GM18873 (cell line): ENCODE results near the gene FBXO4.

Experiments used
- ATAC-seq: cut with Tn5 transposase; IDR thresholded peaks from one replicate; pipeline ENCODE4 v1.9.1; 2021; ENCODE audit warnings: mild to moderate bottlenecking, moderate library complexity, moderate number of reproducible peaks; ENCODE audit not compliant: unreplicated experiment, low FRiP score

FBXO4 gene, protein sequence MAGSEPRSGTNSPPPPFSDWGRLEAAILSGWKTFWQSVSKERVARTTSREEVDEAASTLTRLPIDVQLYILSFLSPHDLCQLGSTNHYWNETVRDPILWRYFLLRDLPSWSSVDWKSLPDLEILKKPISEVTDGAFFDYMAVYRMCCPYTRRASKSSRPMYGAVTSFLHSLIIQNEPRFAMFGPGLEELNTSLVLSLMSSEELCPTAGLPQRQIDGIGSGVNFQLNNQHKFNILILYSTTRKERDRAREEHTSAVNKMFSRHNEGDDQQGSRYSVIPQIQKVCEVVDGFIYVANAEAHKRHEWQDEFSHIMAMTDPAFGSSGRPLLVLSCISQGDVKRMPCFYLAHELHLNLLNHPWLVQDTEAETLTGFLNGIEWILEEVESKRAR

DNA sequence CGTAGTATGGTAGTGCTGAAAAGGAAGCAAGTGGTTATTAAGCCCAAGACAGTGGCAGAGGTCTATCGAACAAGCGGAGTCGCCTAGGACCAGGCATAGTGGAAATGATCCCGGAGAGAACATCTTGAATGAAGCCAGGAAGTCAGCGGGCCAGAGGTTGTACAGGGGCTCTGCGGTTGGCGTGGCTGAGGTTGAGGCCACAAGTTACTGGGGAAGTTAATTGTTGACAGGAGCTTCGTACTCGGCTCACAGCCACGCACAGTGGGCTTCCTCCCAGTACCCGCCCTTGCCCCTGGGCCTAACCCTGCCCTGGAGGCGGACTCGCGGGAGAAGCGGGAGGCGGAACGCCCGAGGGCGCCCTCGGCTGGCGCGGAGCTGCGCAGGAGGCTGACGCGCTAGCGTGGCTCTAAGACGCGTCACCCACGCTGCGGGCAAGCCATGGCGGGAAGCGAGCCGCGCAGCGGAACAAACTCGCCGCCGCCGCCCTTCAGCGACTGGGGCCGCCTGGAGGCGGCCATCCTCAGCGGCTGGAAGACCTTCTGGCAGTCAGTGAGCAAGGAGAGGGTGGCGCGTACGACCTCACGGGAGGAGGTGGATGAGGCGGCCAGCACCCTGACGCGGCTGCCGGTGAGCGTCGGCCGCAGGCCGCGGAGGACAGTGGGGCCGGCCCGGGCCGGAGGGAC is at the start of gene FBXO4:
Gene FBXO4 (plus strand): TSS at position 410 of the 683 bp plus-strand sequence. CDS start 29 bp downstream, at position 439.
- peak; percentile 94 for ATAC-seq

DNA sequence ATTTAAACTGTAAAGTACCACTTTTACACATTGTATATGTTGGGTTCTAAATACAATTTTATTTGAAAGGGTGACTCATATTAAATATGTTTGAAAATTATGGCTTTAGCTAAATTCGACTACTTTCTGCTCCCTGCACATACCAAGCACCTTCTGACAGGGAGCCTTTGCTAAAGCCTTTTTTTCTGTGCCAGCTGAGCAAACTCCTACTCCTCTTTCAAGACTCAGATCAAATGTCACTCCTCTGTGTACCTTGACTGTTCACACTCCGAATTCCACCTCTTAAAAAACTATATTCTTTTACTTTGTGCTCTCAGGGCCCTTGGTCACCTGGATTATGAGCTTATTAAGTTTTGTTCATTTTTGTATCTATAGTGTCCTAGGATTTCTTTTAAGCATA is 48.4 kb upstream of the FBXO4 start:
- ATAC-seq: no peak

DNA sequence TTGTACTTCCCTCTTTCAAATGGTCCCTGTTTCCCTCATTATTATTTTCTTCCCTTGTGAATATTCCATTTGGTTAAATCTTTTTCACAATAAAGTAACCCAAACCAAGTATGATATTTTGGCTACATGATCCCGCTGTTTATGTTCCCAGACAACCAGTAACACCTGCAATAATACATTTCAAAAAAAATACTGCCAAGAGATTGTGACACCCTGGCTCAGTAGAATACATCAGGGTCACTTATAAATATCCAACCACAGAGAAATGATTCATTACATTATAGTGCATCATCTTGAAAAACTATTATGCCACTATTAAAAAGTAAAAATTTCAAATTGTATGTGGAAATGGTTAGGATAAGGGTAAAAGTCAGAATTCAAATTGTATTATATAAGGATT is 47.7 kb upstream of the FBXO4 start:
- no peak for ATAC-seq

DNA sequence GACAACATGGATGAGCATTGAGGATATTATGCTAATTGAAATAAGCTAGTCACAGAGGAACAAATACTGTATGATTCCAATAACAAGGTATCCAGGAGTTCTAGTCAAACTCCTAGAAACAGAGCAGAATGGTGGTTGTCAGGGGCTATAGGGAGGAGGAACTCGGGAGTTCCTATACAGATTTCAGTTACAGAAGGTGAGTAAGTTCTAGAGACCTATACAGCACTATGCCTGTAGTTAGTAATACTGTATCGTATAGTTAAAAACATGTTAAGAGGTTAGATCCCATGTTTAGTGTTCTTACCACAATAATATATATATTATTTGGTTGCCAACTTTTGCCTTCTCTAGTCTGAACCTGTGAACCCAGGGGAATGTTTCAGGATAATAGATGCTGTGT is 46.9 kb upstream of the FBXO4 start:
- peak; percentile 32 for ATAC-seq

DNA sequence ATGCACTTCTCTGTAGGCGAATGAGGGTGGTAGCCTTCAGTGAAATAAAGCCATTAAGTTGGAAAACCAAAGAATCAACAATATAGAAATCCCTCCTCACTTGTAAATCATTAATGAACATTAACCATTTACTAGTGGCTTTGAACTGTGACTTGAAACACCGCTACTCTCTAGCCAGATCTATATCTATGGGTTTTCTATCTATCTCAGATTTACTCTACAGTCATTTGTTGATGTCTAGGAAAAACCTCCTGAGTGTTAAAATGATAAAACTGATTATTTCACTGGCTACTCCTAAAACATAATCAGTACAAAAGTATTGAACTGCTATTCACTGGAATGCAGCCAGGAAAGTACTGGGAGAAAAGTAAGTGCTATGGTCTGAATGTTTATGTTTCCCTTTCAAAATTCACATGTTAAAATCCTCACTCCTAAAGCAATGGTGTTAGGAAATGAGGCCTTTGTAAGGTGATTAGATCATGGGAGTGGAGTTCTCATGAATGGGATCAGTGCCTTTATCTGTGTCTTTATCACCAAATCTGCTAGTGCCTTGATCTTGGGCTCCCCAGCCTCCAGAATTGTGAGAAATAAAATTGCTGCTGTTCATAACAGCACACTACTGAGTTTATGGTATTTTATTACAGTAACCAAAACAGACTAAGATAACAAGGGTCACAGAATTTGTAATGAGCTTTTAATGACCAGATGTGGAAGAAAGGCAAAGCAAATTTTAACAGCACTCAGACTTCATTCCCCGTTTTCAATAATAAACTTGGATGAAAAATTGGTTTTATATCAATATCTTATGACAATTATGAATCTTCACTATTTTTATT is 46.2 kb upstream of the FBXO4 start:
- peak; percentile 71 for ATAC-seq

DNA sequence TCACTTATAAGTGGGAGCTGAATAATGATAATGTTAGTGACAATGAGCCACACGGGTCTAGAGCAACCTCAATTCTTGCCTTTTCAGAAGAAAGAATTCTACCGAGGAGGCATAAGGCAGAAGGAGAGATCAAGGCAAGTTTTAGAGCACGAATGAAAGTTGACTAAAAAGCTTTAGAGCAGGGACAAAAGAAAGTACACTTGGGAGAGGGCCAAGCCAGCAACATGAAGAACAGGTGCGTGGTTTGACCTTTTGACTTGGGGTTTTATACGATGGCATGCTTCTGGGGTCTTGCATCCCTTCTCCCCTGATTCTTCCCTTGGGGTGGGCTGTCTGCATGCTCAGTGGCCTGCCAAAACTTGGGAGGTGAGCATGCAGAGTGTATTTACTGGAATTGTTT is 42.3 kb upstream of the FBXO4 start:
- ATAC-seq: no peak

DNA sequence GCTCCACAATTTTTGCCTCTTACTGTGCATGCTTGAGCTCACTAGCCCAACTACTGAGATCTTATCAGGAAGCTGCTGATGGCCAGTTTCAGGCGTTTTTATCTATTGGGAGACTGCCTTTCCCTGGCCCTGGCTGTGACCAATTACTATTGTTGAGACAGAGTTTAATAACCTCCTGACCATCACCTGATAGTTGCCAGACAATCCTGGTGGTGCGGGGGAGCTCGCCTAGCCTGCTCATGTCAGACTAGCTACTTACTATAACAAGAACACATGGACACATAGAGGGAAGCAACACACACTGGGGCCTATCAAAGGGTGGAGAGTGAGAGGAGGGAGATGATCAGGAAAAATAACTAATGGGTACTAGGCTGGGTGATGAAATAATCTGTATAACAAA is 41.8 kb upstream of the FBXO4 start:
- no peak for ATAC-seq

DNA sequence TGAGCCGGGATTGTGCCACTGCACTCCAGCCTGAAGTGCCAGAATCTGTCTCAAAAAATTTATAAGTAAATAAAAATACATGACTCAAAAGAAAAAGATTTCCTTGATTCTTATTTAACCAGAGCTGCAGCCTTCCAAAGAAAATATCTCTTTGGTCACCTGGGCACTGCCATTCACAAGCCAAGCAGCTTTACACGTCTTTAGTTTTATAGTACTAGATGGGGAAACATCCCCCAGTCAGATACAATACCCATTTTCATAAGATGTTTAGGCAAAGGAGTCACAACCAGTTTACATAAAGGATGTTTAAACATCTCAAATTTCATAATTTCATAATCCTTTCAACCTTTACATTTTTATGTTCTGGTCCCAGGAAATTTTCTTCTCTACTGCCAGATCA is 41.1 kb upstream of the FBXO4 start:
- ATAC-seq: no peak

DNA sequence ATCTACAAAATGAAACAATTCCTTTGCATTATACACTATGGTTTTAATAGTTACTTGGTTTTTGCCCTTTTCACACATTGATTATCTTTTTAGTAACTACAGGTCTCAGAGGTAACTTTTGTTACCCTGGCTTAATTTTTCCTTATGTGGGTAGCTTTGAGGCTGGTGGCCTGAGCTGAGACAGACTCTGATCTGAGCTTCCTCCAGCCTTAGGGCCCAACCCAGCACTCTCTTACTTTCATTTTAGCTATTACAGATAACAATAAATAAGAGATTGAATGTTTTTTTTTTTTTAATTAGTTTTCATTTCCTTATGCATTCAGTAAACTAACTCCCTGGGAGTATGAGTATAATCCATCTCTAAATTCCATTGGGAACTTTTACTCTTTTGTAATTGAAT is 39.8 kb upstream of the FBXO4 start:
- no peak for ATAC-seq

DNA sequence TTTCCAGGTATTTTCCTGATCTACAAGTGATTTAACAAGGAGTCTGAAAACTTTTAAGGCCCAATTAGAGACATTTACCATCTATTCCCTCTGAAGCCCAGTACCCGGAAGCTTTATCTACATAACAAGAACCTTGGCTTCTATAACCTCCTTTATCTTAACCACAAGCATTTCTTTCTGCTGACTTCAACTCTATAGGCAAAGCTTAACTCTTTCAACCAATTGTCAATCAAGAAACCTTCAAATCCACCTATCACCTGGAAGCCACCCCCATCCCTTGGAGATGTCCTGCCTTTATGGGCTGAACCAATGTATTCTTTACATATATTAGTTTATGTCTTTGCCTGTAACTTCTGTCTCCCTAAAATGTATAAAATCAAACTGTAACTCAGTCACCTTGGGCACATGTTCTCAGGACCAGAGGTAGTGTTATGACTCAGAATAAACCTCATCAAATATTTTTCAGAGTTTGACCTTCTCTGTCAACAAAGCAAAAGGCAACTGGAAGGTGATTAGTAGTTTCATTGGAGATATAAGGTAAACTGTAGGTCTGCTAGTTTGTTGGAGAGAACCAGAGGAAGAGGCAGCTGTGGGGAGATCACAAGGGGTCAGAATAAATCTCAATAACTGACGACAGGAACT is 33.9 kb upstream of the FBXO4 start:
- ATAC-seq: no peak

DNA sequence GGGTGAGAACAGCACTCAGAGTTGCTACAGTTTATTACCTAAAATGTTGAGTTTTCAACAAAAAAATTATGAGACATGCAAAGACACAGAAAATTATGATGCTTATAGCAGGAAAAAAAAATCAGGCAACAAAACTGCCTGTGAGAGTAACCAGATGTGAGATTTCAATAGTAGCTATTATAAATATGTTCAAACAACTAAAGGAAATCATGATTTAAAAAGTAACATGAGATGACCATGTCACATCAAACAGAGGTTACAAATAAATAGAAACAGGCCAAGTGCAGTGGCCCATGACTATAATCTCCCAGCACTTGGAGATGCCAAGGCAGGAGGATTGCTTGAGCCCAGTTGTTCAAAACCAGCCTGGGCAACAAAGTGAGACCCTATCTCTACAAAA is 33.0 kb upstream of the FBXO4 start:
- ATAC-seq: no peak

DNA sequence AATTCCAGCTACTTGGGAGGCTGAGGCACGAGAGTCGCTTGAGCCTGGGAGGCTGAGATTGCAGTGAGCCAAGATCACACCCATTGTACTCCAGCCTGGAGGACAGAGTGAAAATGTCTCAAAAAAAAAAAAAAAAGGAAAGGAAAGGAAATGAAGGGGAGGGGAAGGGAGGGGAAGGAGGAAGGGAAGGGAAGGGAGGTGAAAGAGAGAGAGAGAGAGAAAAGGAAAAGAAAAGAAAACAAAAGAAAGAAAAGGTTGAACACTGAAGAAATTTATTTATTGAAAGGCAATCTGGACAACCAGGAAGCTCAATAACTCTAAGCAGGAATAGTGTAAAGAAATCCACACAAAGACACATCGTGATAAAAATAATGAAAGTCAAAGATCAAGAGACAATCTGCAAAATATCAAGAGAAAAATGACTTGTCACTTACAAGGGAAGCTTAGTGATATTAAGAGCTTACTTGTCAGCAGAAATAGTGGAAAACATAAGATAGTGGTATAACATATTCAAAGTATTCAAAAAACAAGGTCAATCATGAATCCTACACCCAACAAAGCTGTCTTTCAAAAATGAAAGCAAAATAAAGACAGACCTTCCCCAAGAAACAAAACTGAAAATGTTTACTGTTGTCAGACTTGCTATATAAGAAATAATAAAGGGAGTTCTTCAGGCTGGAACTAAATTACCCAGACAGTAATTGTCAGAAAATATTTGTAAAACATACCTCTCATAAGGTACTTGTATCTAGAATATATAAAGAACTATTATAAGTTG is 31.8 kb upstream of the FBXO4 start:
- peak; percentile 65 for ATAC-seq

DNA sequence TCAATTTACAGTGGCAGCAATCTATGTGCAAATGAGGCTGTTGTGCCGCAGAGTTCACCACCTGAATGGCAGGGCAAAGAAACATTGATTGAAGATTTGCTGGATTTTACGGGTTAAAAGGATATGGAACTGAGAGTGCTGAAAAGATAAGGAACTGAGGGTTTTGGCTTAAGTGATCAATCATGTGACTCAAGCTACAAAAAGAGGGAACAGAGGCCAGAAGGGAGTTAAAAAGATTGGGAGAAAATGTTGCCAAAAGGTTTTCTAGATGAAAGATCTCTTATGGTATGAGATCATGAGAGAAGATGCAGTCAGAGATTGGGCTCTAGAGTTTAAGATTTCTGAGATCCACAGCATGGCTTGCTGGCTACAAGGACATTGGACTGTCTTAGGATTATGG is 28.9 kb upstream of the FBXO4 start:
- ATAC-seq: no peak

DNA sequence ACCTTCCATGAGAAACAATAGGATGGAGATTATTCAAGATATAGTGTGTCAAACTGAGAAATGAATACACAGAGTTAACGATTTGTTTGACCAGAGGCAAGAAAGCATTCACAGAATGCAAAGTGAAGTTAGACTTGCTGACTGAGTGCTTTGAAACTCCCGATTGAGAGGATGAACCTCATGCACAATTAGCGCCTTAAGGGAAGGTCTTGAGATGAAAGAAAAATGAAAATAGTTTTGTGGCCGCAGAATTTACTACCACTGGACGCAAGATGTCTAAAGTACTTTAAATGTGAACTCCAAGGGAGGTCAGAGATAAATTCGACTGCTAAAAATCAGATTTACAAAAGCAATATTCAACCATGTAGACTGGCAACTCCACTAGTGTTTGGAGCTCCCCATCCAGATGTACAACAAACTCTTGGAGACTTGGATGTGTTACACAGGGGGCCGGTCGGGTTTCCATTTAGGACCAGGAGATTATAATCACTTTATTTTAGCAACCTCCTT is 21.6 kb upstream of the FBXO4 start:
- no peak for ATAC-seq

DNA sequence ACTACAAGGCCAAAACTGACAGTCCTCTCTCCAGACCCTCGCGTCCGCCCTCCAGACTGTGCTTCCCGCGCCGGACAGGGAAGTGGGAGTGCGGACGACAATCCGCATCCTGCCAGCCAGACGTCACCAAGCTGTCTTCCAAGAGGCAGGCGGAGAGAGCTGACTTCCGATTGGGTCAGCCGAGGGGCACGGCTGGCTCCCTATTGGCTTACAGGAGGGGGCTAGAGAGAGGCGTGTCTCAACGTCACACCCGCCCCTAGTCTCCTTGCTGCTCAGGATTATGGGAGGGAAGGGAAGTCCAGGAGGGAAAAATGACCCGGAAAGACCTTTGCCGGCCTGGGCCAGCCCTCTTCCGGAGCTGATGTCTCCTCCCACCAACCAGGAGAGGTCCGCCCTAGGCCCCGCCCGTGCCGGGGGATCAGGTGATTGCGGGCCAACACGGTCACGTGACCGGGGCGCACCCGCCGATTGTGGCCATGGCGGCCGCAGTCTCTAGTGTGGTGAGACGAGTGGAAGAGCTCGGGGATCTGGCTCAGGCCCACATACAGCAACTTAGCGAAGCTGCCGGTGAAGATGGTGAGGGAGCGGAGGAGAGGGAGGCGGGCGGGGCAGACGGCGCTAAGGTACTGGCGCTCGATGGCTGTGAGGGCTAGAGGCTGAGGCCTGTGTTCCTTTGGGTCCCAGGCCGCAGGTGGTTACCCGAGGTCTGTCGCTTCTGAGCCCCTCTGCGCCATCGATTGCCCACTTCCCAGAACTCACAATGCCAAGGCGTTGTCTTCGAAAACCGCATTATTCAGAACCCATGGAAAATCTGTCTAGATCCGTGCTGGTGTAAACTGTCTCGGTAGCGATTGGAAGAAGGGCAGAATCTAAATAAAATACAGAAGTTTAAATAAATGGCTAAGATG is 20.9 kb upstream of the FBXO4 start, which contains the start of gene RIMOC1:
Gene RIMOC1 (plus strand): TSS at position 453 of the 908 bp plus-strand sequence. CDS start 24 bp downstream, at position 477.
- peak; percentile 98 for ATAC-seq

DNA sequence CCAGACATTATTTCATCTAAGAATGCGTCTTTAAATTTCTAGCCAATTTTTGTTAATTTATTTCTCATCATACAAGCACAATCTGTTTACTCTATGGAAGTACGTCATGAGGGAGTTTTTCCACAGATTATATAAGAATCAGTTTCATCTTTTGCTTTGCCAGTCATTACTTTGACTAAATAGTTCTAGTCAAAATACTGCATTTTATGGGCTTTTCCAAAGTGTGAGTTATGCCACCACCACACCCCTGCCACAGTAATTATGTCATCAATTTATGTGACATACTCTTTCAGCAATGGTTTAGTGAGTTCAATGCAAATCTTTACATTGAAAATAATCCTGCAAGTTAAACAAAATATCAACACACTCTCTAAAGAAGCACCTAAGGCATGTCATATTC is 18.9 kb upstream of the FBXO4 start:
- ATAC-seq: no peak

DNA sequence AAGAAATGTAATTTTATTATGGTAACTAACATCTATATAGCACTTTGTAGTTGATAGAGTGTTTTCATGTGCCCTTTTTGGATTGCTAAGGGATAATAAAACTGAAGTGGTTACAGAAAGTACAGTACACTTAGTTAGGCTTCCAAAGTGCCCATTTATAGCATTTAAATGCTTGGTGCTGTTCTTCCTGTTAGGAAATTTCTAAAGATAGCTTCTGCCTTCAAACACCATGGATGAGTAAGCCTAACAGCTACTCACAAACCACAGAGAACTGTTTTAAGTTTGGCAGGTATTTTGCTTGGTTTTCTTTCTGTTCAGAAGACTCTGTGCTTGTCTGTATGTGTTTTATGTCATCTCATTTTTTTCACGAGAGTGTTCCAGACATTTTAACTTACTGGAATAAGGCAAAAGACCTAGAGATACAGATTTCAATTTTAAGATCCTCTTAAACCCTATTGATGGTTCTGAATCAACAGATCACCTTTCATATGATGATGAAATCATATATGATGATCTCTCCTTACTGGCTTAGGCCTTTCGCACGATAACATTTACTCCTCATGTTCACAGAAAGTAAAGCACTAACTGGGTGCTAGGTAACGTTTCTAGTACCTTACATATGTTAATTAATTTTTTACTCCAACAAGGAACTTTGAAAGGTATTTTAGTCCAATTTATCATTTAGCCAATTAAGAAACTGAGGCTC is 16.6 kb upstream of the FBXO4 start:
- no peak for ATAC-seq

DNA sequence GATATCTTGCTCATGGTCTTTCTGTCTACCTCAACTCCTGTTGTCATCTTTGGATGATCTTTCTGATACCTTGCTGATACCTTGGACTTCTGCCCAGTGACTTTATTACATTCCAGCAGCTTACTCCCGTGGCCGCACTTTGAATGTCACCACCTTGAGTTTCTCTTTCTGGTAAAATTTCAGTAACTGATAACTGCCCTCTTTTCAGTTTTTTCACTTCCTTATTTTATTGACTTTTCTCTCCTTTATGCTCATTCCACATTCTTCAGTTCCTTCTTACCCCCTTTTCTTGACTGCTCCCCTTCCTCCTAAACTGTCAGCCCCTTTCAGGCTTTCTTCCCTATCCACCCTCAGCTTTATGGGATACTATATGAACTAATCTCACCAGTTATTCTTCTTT is 7.0 kb upstream of the FBXO4 start:
- ATAC-seq: no peak
